MCF 10A (cell line): ENCODE data around the gene CFAP61. TPM values are rescaled to one million over a fixed set of nuclear protein-coding genes. Genes with fewer than 3 reads are reported as not detected.

ENCODE experiments used
- BruUV-seq: library from RNA; stranded (reverse); fragments of 400-500 nt; replicated peaks from 2 replicates; lab custom pipeline; 2021; lab: Mats Ljungman, UMichigan
- CTCF ChIA-PET: fragments of 300-600 bp; sonication (Branson Sonifier 250); formaldehyde crosslinking; extraction: SDS; loops from one replicate; lab custom pipeline; 2021; ENCODE audit warnings: antibody characterized with exemption, inconsistent platforms; lab: Yijun Ruan, JAX
- POLR2A ChIA-PET: fragments of 300-600, 350-650 bp; sonication (Branson Sonifier 250); formaldehyde crosslinking; extraction: SDS; loops from one replicate; lab custom pipeline; 2020; ENCODE audit warnings: antibody characterized with exemption, inconsistent platforms; lab: Yijun Ruan, JAX
- DNase-seq: peaks from one replicate; pipeline ENCODE4 v3.0.0-alpha.2; 2018; ENCODE audit not compliant: unreplicated experiment
- H3K27ac Mint-ChIP-seq: one replicate; pipeline ENCODE4 v1.8.0; 2022; ENCODE audit warnings: mild to moderate bottlenecking, low read depth, mixed read lengths; ENCODE audit not compliant: unreplicated experiment
- H3K27me3 Mint-ChIP-seq: one replicate; pipeline ENCODE4 v1.8.0; 2022; ENCODE audit warnings: mixed read lengths; ENCODE audit not compliant: insufficient read depth, unreplicated experiment
- H3K36me3 Mint-ChIP-seq: one replicate; pipeline ENCODE4 v1.8.0; 2022; ENCODE audit warnings: mild to moderate bottlenecking, moderate library complexity, mixed read lengths; ENCODE audit not compliant: insufficient read depth, unreplicated experiment
- H3K4me1 Mint-ChIP-seq: one replicate; pipeline ENCODE4 v1.8.0; 2022; ENCODE audit warnings: mixed read lengths; ENCODE audit not compliant: insufficient read depth, unreplicated experiment
- H3K4me3 Mint-ChIP-seq: one replicate; pipeline ENCODE4 v1.8.0; 2022; ENCODE audit warnings: mild to moderate bottlenecking, moderate library complexity, mixed read lengths; ENCODE audit not compliant: unreplicated experiment
- H3K9me3 Mint-ChIP-seq: one replicate; pipeline ENCODE4 v1.8.0; 2022; ENCODE audit warnings: mixed read lengths; ENCODE audit not compliant: unreplicated experiment
- CTCF ChIP-seq: fragments of 200-600 bp; IDR thresholded peaks from one replicate; pipeline ENCODE4 v1.8.0; 2022; ENCODE audit warnings: antibody characterized with exemption, mild to moderate bottlenecking; ENCODE audit not compliant: unreplicated experiment
- intact Hi-C: fragments of 100-400 bp; cut with micrococcal nuclease; formaldehyde crosslinking; loops from 2 replicates; pipeline ENCODE4 v1.14.1; 2022
- total RNA-seq: library from RNA; stranded (reverse); gene quantifications from 2 replicates; pipeline ENCODE4 v1.2.3, GENCODE V29; 2022

Gene CFAP61
- total RNA-seq, 1 experiment from 2014 or later = 1.5 TPM

- TF ChIP-seq CTCF = no peak
- peaks cover under 1% of the 10 kb centered on the region for H3K4me1 Mint-ChIP-seq
- ChIA-PET CTCF (interaction anchor here (0.7 to 2.3 kb wide), 9 partner anchors 10 to 521 kb away, joined by 3 to 19 read pairs (median 4); partner anchors contain the start of genes CFAP61 and CRNKL1), POLR2A (interaction anchor here (1.6 to 2.1 kb wide), 2 partner anchors 11 to 21 kb away, joined by 12 to 13 read pairs; partner anchors contain the start of genes CFAP61 and CRNKL1)
- intact Hi-C loops = no loop called here
- no peak for DNase-seq
- H3K27me3 Mint-ChIP-seq = no peaks in the 10 kb centered on the region
- no peaks in the 10 kb centered on the region for H3K9me3 Mint-ChIP-seq
- H3K4me3 Mint-ChIP-seq = no peak overlapping the region
- no peak overlapping the region for H3K27ac Mint-ChIP-seq
- no peaks in the 10 kb centered on the region for H3K36me3 Mint-ChIP-seq
- no TSS peak for BruUV-seq
These were observed 21.6 kb downstream of the CFAP61 start for GRCh38 chr20:20073801-20074371.

DNA sequence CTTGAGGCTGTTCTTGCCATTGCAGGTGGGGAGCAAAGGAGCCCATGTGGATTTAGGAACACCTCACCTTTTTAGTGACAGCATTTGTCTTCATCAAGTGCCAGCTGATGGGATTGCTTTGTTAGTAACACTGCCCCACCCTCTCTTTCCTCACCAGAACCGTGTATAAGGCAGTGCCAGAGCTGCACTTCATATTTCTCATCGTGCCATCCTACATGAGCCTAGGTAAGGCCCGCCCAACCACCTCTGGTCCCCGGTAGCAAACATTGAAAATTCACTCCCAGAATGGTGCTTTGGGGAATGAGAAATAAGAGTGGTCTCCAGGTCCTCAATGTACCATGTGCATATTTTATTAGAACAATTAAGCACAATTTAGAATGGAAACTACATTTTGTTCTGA is 22.7 kb downstream of the CFAP61 start:
- no peak for TF ChIP-seq CTCF
- intact Hi-C loops = no loop called here
- POLR2A ChIA-PET = interaction anchor here (1.2 to 2.1 kb wide), 2 partner anchors 10 to 23 kb away, joined by 6 to 13 read pairs; partner anchors contain the start of genes CFAP61 and CRNKL1
- H3K9me3 Mint-ChIP-seq = no peaks in the 10 kb centered on the region
- peaks cover 6% of the 10 kb centered on the region for H3K4me1 Mint-ChIP-seq
- H3K36me3 Mint-ChIP-seq = no peaks in the 10 kb centered on the region
- H3K27me3 Mint-ChIP-seq = no peaks in the 10 kb centered on the region
- BruUV-seq = no TSS peak
- no peak overlapping the region for H3K27ac Mint-ChIP-seq
- no peak overlapping the region for H3K4me3 Mint-ChIP-seq
- no peak for DNase-seq
- CTCF ChIA-PET = interaction anchor here (1.3 to 2.0 kb wide), 3 partner anchors 8 to 520 kb away, joined by 3 to 6 read pairs (median 6); no protein-coding TSS in a partner anchor

- CTCF ChIA-PET = interaction anchor here (0.6 to 2.0 kb wide), 10 partner anchors 8 to 518 kb away, joined by 3 to 6 read pairs (median 3); partner anchors contain the start of genes CFAP61 and CRNKL1
- BruUV-seq = no TSS peak
- Mint-ChIP-seq H3K9me3 (no peaks in the 10 kb centered on the region), H3K27ac (no peak overlapping the region), H3K27me3 (no peaks in the 10 kb centered on the region), H3K4me3 (no peak overlapping the region), H3K4me1 (peaks cover 7% of the 10 kb centered on the region), H3K36me3 (no peaks in the 10 kb centered on the region)
- intact Hi-C loops = no loop called here
- DNase-seq = peak; percentile 61
- POLR2A ChIA-PET = interaction anchor here (0.6 to 2.1 kb wide), 4 partner anchors 8 to 488 kb away, joined by 3 to 13 read pairs (median 4); partner anchors contain the start of genes CFAP61 and CRNKL1
- no peak for TF ChIP-seq CTCF
These were observed 24.1 kb downstream of the CFAP61 start for GRCh38 chr20:20076297-20077065.

- no peaks in the 10 kb centered on the region for H3K9me3 Mint-ChIP-seq
- intact Hi-C loops = no loop called here
- H3K4me1 Mint-ChIP-seq = peaks cover 15% of the 10 kb centered on the region
- H3K36me3 Mint-ChIP-seq = no peaks in the 10 kb centered on the region
- no peak for TF ChIP-seq CTCF
- H3K27me3 Mint-ChIP-seq = no peaks in the 10 kb centered on the region
- POLR2A ChIA-PET = interaction anchor here (1.0 kb wide), 1 partner anchor 25 kb away, joined by 4 read pairs; no protein-coding TSS in a partner anchor
- H3K27ac Mint-ChIP-seq = no peak overlapping the region
- BruUV-seq = no TSS peak
- no peak overlapping the region for H3K4me3 Mint-ChIP-seq
- CTCF ChIA-PET = interaction anchor here (0.6 to 1.7 kb wide), 3 partner anchors 50 to 499 kb away, joined by 3 to 4 read pairs (median 3); no protein-coding TSS in a partner anchor
- DNase-seq = no peak
These were observed 25.7 kb downstream of the CFAP61 start for GRCh38 chr20:20078041-20078440.
